Endometrial microvascular endothelial cells (primary cell): ENCODE measurements around the gene SLC24A3. TPM values are rescaled to one million over a fixed set of nuclear protein-coding genes. Genes with fewer than 3 reads are reported as not detected.

Source experiments
- in situ Hi-C: cut with HindIII; loops from 2 replicates; pipeline ENCODE4 v1.10.0; 2017; ENCODE audit warnings: low sequenced_read_pairs, low pct_unique_long_range_greater_than_20kb; ENCODE audit errors: inconsistent ontology term
- total RNA-seq: library from RNA; depleted of rRNA; stranded (reverse); fragments of >200 nt; gene quantifications from one replicate; pipeline ENCODE4 v1.2.3, GENCODE V29; 2015; ENCODE audit errors: inconsistent ontology term

Gene SLC24A3
- total RNA-seq: not detected

GRCh38 chr20:19212469-19212815 is at the start of gene SLC24A3:
Gene SLC24A3, plus strand, starts transcription at chr20:19212642.
- in situ Hi-C loops: no loop called here

- in situ Hi-C loops: no loop called here
These were observed 42.3 kb upstream of the SLC24A3 start for GRCh38 chr20:19170148-19170547.

- in situ Hi-C loops: no loop called here
These were observed 39.8 kb upstream of the SLC24A3 start for GRCh38 chr20:19172637-19173036.

GRCh38 chr20:19176470-19177052 is 35.9 kb upstream of the SLC24A3 start:
- in situ Hi-C loops: no loop called here

GRCh38 chr20:19181552-19181951 is 30.9 kb upstream of the SLC24A3 start:
- in situ Hi-C loops: no loop called here

GRCh38 chr20:19185083-19185482 is 27.4 kb upstream of the SLC24A3 start:
- in situ Hi-C loops: no loop called here

GRCh38 chr20:19193349-19193748 is 19.1 kb upstream of the SLC24A3 start:
- in situ Hi-C loops: no loop called here

- in situ Hi-C loops: no loop called here
These were observed 6.5 kb upstream of the SLC24A3 start for GRCh38 chr20:19205981-19206396.

GRCh38 chr20:19207541-19207940 is 4.9 kb upstream of the SLC24A3 start:
- in situ Hi-C loops: no loop called here

GRCh38 chr20:19210391-19211155 is 1.9 kb upstream of the SLC24A3 start:
- in situ Hi-C loops: no loop called here

GRCh38 chr20:19211252-19211651 is 1.2 kb upstream of the SLC24A3 start:
- in situ Hi-C loops: no loop called here

- in situ Hi-C loops: no loop called here
These were observed 577 bp upstream of the SLC24A3 start for GRCh38 chr20:19211661-19212468.

- in situ Hi-C loops: no loop called here
These were observed 520 bp downstream of the SLC24A3 start for GRCh38 chr20:19212821-19213502.

- in situ Hi-C loops: no loop called here
These were observed 1.6 kb downstream of the SLC24A3 start for GRCh38 chr20:19213946-19214490.

GRCh38 chr20:19218411-19218810 is 6.0 kb downstream of the SLC24A3 start:
- in situ Hi-C loops: no loop called here

GRCh38 chr20:19222520-19223040 is 10.1 kb downstream of the SLC24A3 start:
- in situ Hi-C loops: no loop called here

GRCh38 chr20:19223640-19224039 is 11.2 kb downstream of the SLC24A3 start:
- in situ Hi-C loops: no loop called here

GRCh38 chr20:19231359-19232035 is 19.1 kb downstream of the SLC24A3 start:
- in situ Hi-C loops: no loop called here
